ELF-1 (cell line): ENCODE measurements around the gene BCL2L1.
"Not testable (repeated sequence)": the region's sequence is repeated elsewhere in the genome, so short reads cannot be mapped to it uniquely, and the experiment has no call there.

Experiments used
- DNase-seq: peaks from one replicate; pipeline ENCODE4 v3.0.0-alpha.2; 2016; ENCODE audit warnings: low read depth, low spot score

The BCL2L1 gene

DNA sequence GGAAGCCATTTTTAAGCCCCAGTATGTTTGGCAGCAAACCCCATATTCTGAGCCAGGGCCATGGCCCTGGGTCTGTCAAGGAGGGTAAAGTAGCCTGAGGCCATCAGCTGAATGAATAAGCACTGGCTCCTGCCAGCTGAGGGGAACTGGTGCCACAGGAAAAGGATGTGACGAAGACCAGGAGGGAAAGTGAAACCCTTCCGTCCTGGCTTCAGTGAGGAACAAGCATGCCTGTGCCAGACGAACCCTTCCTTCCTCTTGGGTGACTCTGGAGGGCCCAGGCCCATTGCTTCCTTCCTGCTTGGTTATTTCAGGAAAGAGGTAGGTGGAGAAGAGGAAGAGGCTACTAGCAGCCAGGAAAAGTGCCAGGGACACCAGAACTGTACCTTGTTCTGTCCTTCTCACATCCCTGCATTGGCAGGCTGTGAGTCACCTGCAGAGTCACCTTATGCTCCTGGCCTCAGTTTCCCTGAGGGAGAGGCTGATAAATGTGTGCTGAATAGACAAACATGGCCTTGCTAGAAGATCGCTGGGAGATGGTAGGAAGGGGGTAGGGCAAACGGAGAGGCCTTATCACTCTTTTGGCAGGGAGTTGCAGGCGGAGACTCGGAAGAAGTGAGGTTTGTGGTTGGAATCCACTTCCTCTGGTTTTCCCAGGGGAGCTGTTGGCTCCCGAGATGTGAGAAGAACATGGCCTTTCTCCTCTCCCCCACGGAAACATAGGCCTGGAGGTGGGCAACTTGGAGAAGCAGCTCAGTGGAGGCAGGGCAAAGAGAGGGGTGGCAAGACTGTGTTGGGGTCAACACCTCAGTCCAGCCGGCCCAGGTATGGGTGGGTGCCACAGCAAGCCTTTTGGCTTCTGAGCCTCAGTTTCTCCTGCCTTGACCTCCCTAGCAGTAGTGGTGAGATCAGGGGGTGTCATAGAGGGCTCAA lies 47.5 kb downstream of the BCL2L1 start:
- no peak for DNase-seq

GRCh38 chr20:31673943-31674463 lies 48.7 kb downstream of the BCL2L1 start:
- no peak for DNase-seq

GRCh38 chr20:31673435-31673834 lies 49.2 kb downstream of the BCL2L1 start:
- no peak for DNase-seq

DNA sequence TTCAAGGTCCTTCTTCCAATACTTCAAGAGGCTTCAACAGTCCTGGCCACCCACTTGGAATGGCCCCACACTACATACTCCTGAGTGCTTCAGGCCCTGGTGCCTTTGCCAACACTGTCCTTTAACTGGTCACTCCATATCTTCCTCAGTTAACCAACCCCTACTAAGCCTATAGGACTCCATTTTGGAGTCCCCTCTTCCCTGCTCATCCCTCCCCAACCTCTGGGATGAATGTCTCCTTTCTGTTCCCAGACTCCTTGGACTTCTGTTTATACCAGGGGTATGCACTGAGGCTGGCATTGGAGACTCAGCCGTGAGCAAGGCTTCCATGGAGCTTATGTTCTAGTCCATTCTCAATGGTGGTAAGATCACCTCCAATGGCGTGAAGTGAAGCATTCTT lies 51.3 kb downstream of the BCL2L1 start:
- DNase-seq: no peak

- no peak for DNase-seq
Observed at GRCh38 chr20:31670371-31671228, 52.1 kb downstream of the BCL2L1 start.

GRCh38 chr20:31669876-31670275 lies 52.8 kb downstream of the BCL2L1 start:
- no peak for DNase-seq

- not testable (repeated sequence) for DNase-seq
Observed at GRCh38 chr20:31668944-31669343, 53.7 kb downstream of the BCL2L1 start.

DNA sequence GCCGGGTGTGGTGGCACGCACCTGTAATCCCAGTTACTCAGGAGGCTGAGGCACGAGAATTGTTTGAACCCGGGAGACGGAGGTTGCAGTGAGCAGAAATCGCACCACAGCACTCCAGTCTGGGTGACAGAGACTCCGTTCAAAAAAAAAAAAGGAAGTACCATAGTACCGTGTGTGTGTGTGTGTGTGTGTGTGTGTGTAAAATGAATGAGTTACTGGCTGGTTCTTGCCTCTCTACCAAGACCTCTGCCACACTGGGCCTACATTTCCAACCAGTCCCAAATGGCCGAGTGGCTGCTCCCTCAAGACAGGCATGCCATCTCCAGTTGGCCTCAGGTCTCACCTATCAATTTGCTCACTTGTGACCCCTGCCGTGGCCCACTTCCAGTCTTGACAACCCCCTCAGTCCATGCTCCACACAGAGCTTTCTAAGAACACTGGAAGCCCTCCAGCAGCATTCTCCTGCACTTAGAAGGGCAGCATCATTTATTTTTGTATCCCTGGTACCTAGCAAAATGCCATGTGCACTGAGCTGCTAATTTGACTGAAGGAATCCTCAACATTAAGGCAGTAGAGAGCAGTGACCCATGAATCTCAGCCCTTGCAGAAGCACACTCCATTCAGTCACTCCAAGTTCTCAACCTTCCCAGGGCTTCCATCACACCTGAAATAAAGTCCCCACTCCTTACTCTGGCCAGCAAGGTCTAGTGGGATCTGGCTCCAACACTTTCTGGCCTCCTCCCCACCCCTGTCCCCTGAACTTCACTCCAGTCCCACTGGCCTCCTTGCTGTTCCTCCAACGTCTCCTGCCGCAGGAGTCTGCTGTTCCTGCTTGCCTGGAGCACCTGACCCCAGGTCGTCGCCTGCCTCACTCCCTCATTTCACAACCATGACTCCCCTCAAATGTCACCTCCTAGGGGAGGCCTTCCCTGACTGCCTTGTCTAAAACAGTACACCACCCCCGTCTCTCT lies 55.1 kb downstream of the BCL2L1 start:
- DNase-seq: no peak

GRCh38 chr20:31666258-31667042 lies 56.2 kb downstream of the BCL2L1 start:
- DNase-seq: peak; percentile 32

DNA sequence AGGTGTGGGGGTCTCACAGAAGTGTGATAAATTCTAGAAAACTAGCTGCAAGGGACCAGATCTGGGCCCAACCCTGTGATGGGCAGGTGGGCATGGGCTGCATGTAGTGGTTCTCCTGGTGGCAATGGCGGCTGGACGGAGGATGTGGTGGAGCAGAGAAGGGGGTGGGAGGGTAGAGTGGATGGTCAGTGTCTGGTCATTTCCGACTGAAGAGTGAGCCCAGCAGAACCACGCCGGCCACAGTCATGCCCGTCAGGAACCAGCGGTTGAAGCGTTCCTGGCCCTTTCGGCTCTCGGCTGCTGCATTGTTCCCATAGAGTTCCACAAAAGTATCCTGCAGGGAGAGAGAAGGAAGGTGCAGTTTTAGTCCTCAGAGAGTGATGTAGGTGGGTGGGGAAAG lies 56.9 kb downstream of the BCL2L1 start:
- DNase-seq: no peak

- no peak for DNase-seq
Observed at GRCh38 chr20:31664696-31665354, 57.8 kb downstream of the BCL2L1 start.

DNA sequence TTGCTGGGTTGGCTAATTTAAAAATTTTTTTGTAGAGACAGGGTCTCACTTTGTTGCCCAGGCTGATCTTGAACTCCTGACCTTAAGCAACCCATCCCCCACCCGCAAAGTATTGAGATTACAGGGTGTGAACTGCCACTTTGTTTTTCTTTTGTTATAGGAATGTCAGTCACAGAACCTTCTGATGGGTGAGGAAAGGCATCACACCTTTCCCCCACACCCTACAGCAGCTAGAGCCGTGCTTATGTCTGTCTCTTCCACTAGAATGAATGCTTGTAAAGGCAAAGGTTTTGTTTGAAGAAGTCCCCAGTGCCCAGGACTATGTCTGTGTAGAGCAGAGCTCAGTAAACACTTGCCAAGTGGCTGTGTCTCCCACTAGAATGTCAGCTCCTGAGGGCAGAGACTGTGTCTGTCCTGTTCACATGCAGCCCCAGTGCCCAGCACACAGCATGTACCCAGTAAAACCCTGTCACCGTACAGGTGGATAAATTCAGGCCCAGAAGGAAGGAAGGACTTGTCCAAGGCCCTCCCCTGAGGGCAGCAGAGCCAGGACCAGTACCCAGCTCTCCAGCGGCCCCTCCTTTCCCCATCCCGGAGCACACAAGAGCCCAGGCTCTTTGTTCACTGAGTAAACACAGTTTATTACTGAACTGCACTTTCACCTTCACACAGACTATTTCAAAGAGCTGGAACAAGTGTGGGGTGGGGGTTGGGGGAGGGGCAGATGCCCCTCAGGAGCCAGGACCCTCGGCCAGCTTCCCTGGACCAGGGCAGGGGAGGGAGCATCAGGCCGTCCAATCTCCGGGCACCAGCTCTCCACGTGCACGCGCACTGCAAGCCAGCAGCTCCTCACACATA lies 58.6 kb downstream of the BCL2L1 start:
- peak; percentile 47 for DNase-seq

DNA sequence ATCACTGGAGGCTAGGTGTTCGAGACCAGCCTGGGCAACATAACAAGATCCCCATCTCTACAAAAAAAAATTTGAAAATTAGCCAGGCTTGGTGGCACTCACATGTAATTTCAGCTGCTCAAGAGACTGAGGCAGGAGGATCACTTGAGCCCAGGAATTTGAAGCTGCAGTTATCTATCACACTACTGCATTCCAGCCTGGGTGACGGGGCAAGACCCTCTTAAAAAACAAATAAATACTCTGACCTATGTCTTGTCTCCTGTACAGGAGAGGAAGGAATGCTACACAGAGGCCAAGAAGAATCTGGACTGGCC lies 59.2 kb downstream of the BCL2L1 start:
- no peak for DNase-seq

- DNase-seq: no peak
Observed at GRCh38 chr20:31662372-31662854, 60.3 kb downstream of the BCL2L1 start.

GRCh38 chr20:31661625-31662371 lies 60.9 kb downstream of the BCL2L1 start:
- peak; percentile 82 for DNase-seq

DNA sequence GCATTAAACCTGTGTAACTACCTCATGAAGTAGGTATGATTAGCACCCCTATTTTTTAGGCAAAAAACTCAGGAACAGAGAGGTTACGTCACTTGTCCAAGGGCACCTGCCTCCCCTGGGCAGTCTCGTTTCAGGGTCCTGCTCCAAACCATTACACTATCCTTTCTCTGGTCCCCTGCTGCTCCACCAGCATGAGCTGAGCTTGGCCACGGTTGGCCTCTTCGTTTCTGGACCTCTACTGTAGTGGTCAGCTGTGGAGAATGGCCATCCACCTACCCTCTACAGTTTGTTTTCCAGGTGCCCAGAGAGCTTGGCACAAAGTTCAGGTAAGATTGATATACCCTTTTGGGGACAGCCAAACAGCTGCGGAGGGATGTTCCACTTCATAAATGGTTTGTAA lies 68.1 kb downstream of the BCL2L1 start:
- no peak for DNase-seq

DNA sequence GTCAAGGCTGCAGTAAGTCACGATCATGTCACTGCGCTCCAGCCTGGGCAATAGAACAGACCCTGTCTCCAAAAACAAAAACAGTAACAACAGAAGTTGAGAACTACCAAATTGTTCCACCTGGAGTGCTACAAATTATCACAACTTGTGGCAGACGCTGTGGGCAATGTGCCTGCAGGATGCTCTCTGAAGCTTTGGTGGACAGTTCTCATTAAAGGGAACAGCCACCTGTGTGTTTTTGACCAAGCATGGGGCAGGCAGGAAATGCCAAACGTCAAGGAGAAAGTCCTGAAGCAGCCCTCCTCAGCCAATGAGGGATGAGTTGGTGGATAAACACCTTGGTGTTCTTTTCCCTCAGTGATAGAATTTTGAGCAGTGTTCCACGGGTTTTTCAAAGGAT lies 69.1 kb downstream of the BCL2L1 start:
- DNase-seq: no peak

GRCh38 chr20:31652917-31653396 lies 69.7 kb downstream of the BCL2L1 start:
- DNase-seq: no peak
